ENCODE data around the gene CDK14. TPM values are rescaled to one million over a fixed set of nuclear protein-coding genes. Genes with fewer than 3 reads are reported as not detected.

Gene CDK14
- total and polyA plus RNA-seq, 2 of the 8 experiments (the other 6 are each of a cell fraction or from before 2014, with no cell fraction given), result 5.5 to 47.3 TPM

- Histone ChIP-seq H3K79me1 (ENCODE audit: low read depth, low read length) (no peaks in the 10 kb centered on the region), H3K4me2 (ENCODE audit: insufficient read depth in 1 of 2, low read depth in 2 of 2, low read length in 2 of 2) (no peak overlapping the region), H3K4ac (replicated peaks; ENCODE audit: insufficient read length, low read depth, low read length) (no peak overlapping the region), H4K8ac (ENCODE audit: extremely low read depth, insufficient read depth, low read length) (no peak overlapping the region), H4K5ac (ENCODE audit: insufficient read length, low read depth, low read length) (no peak overlapping the region), H2AFZ (ENCODE audit: low read length) (no peak overlapping the region), H3K79me2 (ENCODE audit: control insufficient read depth in 1 of 2, insufficient read depth in 2 of 2, low read length in 2 of 2) (no peaks in the 10 kb centered on the region), H2BK20ac (ENCODE audit: low read length) (no peak overlapping the region), H3K4me1 (replicated peaks in 1 of 4; ENCODE audit: control insufficient read depth in 3 of 4, insufficient read depth in 4 of 4, low read length in 3 of 4) (no peaks in the 10 kb centered on the region), H3K23me2 (ENCODE audit: low read depth, low read length) (no peaks in the 10 kb centered on the region), H3K9me3 (ENCODE audit: insufficient read depth in 2 of 2, low read depth in 1 of 2, low read length in 1 of 2) (no peaks in the 10 kb centered on the region), H2BK15ac (ENCODE audit: low read length) (no peak overlapping the region), H3K27ac (ENCODE audit: low read depth, low read length) (no peak overlapping the region), H3K9ac (replicated peaks in 1 of 4; ENCODE audit: extremely low read depth in 1 of 4, low read depth in 3 of 4, low read length in 3 of 4) (no peak overlapping the region), H2BK12ac (ENCODE audit: low read depth, low read length) (no peak overlapping the region), H3K14ac (ENCODE audit: insufficient read length) (no peak overlapping the region), H3K36me3 (ENCODE audit: control insufficient read depth in 2 of 4, insufficient read depth in 4 of 4, low read length in 3 of 4) (no peaks in the 10 kb centered on the region), H3K18ac (ENCODE audit: extremely low read depth, low read length) (no peak overlapping the region), H3K56ac (replicated peaks; ENCODE audit: insufficient read length, low read depth, low read length) (no peak overlapping the region), H4K91ac (replicated peaks; ENCODE audit: insufficient read length, low read length) (no peak overlapping the region), H2BK120ac (replicated peaks; ENCODE audit: low read depth, low read length) (no peak overlapping the region), H4K20me1 (replicated peaks in 1 of 2; ENCODE audit: control insufficient read depth in 1 of 2, insufficient read depth in 2 of 2, low read length in 2 of 2) (no peaks in the 10 kb centered on the region), H3K23ac (ENCODE audit: insufficient read length) (no peak overlapping the region), H2AK5ac (ENCODE audit: low read depth, low read length) (no peak overlapping the region), H2BK5ac (ENCODE audit: low read depth, low read length) (no peak overlapping the region), H3K27me3 (replicated peaks in 1 of 4; ENCODE audit: control insufficient read depth in 3 of 4, extremely low read depth in 1 of 4, insufficient read depth in 3 of 4, low read length in 3 of 4) (no peaks in the 10 kb centered on the region), H3K4me3 (ENCODE audit: extremely low read depth in 1 of 4, insufficient read depth in 2 of 4, low read depth in 3 of 4, low read length in 4 of 4) (no peak overlapping the region)
- DNase-seq (ENCODE audit: low read depth in 1 of 2, low spot score in 2 of 2) (no peak), FAIRE-seq (no peak)
- ChIA-PET CTCF (ENCODE audit: partially characterized antibody) (no interaction called here), POLR2A (ENCODE audit: partially characterized antibody) (no interaction called here)
- 95% methylated on average over 3 of the region's 3 CpGs; no CpG with 5 or more reads in 1 of the 2 experiments for WGBS, 2 experiments (ENCODE audit: extremely low coverage in 1 of 2, insufficient coverage in 1 of 2, insufficient read length in 1 of 2, insufficient replicate concordance in 2 of 2, low coverage in 1 of 2, low lambda C conversion rate in 2 of 2, missing lambda C conversion rate in 1 of 2)
- TF ChIP-seq TAF1 (IDR thresholded peaks at IDR 0.05; ENCODE audit: low read depth, low read length) (no peak), CBX8 (IDR thresholded peaks at IDR 0.05; ENCODE audit: borderline replicate concordance, low read depth, low read length) (no peak), POU5F1 (IDR thresholded peaks at IDR 0.05; ENCODE audit: low read depth, low read length) (no peak), POLR2AphosphoS5 (IDR thresholded peaks at IDR 0.05; ENCODE audit: low read depth, low read length) (no peak), JUND (IDR thresholded peaks at IDR 0.05; ENCODE audit: low read length) (no peak), RAD21 (IDR thresholded peaks at IDR 0.05 in 1 of 2, conservative IDR thresholded peaks at IDR 0.05 in 1 of 2; ENCODE audit: low read depth in 2 of 2, low read length in 2 of 2) (no peak), RFX5 (IDR thresholded peaks at IDR 0.05; ENCODE audit: borderline replicate concordance, low read depth, low read length) (no peak), BCL11A (IDR thresholded peaks at IDR 0.05; ENCODE audit: low read depth in 2 of 2, low read length in 2 of 2) (no peak), YY1 (IDR thresholded peaks at IDR 0.05; ENCODE audit: low read depth, low read length) (no peak), RXRA (IDR thresholded peaks at IDR 0.05; ENCODE audit: insufficient read depth, low read depth, low read length) (no peak), HDAC6 (IDR thresholded peaks at IDR 0.05; ENCODE audit: low read depth, low read length) (no peak), ZNF274 (IDR thresholded peaks at IDR 0.05; ENCODE audit: borderline replicate concordance, extremely low read depth, low read length) (no peak), CREB1 (IDR thresholded peaks at IDR 0.05) (no peak)
Observed at GRCh38 chr7:90774706-90775105, 178.6 kb downstream of the CDK14 start.
